Measurements from ENCODE around the gene ANKRD42.

- TF ChIP-seq POLR2AphosphoS5 (IDR thresholded peaks at IDR 0.05; ENCODE audit: low read depth, low read length) (no peak), POLR2A (IDR thresholded peaks at IDR 0.05; ENCODE audit: low read depth, low read length) (no peak)
These were observed 100.7 kb downstream of the ANKRD42 start for GRCh38 chr11:83294208-83294607.

Measured in GM12892 (cell line).